Activated T-helper 1 cell treated with Interleukin-2 at 50 U/mL for 16 hours (primary cell): Measurements from ENCODE around the gene XRN2.

Source experiments
- DNase-seq: peaks from one replicate; pipeline ENCODE4 v3.0.0-alpha.2; 2020; ENCODE audit warnings: low read depth

Gene XRN2, protein sequence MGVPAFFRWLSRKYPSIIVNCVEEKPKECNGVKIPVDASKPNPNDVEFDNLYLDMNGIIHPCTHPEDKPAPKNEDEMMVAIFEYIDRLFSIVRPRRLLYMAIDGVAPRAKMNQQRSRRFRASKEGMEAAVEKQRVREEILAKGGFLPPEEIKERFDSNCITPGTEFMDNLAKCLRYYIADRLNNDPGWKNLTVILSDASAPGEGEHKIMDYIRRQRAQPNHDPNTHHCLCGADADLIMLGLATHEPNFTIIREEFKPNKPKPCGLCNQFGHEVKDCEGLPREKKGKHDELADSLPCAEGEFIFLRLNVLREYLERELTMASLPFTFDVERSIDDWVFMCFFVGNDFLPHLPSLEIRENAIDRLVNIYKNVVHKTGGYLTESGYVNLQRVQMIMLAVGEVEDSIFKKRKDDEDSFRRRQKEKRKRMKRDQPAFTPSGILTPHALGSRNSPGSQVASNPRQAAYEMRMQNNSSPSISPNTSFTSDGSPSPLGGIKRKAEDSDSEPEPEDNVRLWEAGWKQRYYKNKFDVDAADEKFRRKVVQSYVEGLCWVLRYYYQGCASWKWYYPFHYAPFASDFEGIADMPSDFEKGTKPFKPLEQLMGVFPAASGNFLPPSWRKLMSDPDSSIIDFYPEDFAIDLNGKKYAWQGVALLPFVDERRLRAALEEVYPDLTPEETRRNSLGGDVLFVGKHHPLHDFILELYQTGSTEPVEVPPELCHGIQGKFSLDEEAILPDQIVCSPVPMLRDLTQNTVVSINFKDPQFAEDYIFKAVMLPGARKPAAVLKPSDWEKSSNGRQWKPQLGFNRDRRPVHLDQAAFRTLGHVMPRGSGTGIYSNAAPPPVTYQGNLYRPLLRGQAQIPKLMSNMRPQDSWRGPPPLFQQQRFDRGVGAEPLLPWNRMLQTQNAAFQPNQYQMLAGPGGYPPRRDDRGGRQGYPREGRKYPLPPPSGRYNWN

GRCh38 chr20:21303061-21303871 lies at the start of gene XRN2:
TSS of gene XRN2 (plus strand) at chr20:21303331. CDS start at chr20:21303399, 68 bp downstream.
- peak; percentile 91 for DNase-seq

DNA sequence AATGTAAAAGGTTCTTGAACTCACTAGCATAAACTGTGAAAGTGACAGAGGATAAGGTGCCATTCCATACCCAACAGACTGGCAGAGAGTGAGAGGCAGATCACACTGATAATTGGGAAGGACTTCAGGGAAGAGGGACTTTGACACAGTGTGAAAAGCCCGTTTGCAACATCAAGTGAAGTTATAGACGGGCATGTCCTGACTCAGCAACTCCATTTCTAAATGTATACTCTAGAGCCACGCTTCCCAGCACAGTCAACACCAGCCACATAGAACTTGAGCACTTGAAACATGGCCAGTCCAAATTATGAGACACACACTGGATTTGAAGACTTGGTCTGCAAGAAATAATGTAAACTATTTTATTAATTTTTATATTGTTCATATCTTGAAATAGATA lies 45.9 kb upstream of the XRN2 start:
- no peak for DNase-seq

DNA sequence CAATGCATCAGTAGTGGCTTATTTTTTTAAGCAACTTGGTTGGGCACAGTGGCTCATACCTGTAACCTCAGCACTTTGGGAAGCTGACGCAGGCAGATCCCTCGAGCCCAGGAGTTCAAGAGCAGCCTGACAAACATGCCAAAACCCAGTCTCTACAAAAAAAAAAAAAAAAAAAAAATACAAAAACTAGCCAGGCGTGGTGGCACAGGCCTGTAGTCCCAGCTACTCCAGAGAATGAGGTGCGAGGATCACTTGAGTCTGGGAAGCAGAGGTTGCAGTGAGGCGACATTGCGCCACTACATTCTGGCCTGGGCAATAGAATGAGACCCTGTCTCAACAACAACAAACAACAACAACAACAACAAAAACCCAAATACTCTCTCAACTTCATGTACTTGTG lies 44.7 kb upstream of the XRN2 start:
- DNase-seq, result no peak

DNA sequence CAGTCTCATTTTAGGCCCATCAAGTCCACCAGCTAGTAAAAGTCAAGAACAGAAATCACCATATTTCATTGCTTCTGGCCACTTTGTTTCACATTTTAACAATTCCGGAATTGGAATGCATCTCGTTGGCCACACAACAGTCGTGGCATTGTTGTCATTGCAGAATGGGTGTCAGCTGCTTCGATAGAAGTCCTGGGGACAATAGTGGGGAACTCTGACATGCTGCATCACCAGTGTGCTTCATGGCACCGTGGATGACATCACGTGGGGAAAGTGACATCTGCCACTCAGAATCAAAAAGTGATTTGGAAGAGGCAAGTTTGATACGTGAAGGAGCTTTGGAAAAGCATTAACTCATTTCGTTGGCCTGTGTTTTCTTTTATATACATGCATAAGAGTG lies 43.8 kb upstream of the XRN2 start:
- no peak for DNase-seq

GRCh38 chr20:21262812-21263211 lies 40.3 kb upstream of the XRN2 start:
- no peak for DNase-seq

- no peak for DNase-seq
These were observed 37.6 kb upstream of the XRN2 start for GRCh38 chr20:21265261-21266190.

GRCh38 chr20:21266191-21266536 lies 37.0 kb upstream of the XRN2 start:
- no peak for DNase-seq

DNA sequence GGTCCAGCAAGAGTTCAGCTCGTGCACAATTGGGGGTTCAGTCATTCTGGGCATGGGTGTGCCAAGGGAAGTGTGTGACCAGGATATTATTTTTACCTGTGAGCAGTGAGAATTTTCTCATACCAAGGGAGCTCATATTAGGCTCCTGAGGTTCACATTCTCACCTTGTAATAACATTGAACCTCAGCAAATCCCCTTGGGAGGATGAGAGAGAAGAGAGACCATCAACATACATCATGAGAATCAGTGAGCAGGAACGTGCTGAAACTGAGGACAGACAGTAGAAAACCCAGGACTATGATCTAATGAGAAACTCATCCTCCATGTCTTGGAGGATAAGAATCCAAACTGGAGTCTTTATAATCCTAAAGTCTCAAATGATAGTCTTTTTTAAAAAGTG lies 33.4 kb upstream of the XRN2 start:
- DNase-seq, result no peak

DNA sequence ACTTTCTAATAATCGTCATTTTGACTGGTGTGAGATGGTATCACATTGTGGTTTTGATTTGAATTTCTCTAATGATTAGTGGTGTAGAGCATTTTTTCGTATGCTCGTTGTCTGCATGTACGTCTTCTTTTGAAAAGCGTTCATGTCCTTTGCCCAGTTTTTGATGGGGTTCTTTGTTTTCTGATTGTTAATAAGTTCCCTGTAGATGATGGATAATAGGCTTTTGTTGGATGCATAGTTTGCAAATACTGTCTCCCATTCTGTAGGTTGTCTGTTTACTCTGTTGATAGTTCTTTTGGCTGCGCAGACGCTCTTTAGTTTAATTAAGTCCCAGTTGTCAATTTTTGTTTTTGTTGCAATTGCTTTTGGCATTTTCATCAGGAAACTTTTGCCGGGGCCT lies 32.3 kb upstream of the XRN2 start:
- no peak for DNase-seq

DNA sequence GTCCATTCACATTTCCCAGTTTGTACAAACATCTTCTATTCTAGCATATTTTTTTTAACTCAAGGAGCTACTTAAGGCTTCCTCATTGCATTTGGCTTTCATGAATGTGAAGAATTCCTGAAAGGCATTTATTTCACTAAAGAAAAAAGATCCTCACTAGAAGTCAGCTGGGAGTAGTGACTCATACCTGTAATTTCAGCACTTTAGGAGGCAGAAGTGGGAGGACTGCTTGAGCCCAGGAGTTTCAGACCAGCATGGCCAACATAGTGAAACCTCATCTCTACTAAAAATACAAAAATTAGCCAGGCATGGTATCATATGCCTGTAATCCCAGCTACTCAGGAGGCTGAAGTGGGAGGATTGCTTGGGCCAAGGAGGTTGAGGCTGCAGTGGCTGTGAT lies 30.9 kb upstream of the XRN2 start:
- no peak for DNase-seq

GRCh38 chr20:21272679-21273078 lies 30.5 kb upstream of the XRN2 start:
- DNase-seq, result no peak

DNA sequence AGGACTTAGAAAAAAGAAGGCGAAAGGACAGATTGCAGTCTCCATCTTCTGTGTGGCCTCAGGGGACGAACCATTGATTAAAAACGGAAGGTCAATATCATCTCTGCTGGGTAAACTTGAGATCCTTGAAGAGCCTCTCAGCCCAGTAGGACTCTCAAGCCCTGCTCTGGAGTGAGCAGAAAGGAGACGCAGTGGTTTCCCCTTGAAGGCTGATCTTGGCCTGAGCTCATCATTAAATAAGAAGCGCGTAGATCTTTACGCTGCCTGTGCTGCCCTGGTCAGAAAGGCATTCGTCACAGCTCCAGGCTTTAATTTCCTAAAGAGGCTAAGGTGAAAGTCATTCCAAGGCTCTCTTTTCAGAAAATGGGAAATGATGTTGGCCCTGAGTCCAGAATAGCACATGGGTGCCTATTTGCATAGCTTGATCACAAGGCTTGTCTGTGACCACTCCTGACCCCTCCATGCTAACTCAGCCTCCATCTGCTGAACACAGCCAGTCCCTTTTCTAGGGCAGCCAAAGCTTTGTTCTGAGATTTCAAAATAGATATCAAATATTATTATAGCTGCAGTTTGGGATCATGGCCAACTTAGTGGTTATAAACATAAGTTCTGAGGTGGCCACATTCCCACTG lies 29.3 kb upstream of the XRN2 start:
- DNase-seq, result no peak

GRCh38 chr20:21278829-21279228 lies 24.3 kb upstream of the XRN2 start:
- no peak for DNase-seq

- DNase-seq, result no peak
These were observed 23.2 kb upstream of the XRN2 start for GRCh38 chr20:21279706-21280521.

DNA sequence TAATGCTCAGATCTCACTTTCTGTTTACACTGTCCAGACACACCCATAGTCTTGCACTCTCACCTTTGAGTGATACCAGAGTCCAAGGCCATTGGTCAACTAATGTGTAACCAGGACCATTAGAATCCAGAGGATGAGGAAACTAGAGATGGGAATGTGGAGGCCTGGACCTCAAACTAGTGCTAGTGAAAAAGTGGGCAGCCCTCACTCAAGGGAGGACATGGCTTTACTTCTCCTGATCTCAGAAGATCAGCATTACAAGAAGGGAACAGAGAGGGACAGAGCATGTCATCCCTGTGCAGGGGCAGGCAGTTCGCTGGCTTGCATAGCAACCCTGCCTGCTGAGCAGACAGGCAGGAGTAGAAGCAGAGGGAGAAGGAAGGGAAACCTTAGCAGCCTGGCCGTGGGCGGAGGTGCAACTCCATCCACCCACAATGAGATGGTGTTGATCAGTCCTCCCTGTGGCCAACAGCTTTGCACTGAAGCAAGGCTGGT lies 22.6 kb upstream of the XRN2 start:
- no peak for DNase-seq

DNA sequence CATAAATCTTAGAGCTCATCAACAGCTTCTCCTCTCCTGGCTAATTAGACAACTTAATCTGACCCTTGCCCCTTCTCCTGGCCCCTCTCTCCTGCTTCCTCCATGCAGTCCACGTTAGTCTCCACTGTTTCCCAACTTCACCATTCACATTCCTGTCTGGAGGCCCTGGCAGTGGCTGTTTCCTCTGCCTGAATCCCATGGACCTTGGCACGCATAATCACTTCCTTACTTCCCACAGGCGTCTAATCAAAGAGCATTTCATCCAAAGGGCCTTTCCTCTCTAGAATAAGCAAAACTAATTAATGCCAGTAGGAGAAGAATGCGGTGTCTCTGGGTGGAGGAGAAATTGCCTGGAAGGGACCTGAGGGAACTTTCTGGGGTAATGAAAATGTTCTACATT lies 16.4 kb upstream of the XRN2 start:
- DNase-seq, result no peak

DNA sequence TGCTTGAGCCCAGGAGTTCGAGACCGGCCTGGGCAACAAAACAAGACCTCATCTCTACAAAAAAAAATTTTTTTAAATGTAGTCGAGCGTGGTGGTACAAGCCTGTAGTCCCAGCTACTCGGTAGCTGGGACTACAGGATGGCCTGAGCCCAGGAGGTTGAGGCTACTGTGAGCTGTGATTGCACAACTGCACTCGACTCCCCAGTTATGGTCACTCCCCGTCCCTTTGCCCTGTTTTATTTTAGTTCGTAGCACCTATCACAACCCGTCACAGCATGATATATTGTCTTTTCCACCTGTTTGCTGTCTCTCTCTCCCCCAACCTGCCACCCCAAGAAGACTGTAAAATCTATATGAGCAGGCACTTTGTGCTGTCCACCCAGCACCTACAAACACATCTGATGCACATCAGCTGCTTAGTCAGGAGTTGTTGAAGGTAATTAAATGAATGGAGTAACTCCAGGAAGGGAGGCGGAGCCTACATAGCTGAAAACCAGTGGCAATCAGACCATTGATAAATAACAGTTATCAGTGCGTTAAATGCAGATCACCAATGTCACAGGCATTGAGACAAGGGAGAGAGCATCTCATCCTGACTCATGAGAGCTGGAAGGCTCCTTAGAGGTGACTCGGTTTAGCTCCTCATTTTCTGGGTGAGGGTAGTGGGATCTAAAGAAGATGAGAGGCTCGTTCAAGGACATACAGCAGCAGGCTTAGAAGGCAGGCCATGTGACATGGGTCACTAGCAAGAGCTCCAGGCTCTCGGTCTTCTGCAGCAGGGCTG lies 14.4 kb upstream of the XRN2 start:
- DNase-seq, result no peak

- DNase-seq, result no peak
These were observed 13.5 kb upstream of the XRN2 start for GRCh38 chr20:21289651-21290050.

DNA sequence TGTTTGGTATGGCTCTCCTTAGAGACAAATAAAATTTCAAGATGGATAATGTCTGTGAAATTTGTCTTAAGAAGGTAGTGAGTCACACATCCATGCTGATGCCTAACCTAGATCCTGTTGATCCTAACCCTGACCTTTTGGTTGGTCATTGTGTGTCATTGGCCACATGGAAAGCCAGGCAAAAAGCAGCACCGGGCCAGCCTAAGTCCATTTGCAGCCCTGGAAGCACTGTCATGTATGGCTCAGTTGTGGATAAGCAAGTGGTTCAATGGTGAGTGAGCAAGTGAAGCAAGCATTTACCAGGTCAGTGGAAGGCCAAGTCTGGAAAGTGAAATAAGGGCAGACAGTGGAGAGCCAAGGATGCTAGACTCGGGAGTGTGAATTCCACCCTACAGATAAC lies 12.1 kb upstream of the XRN2 start:
- no peak for DNase-seq
